GM06990 (cell line): ENCODE measurements around the gene ABHD10.

Experiments used
- DNase-seq: peaks from one replicate; pipeline ENCODE4 v3.0.0-alpha.2; 2011; ENCODE audit not compliant: insufficient read length; ENCODE audit errors: extremely low read depth
- H3K27me3 ChIP-seq: replicated peaks from 2 replicates; pipeline ENCODE4 v1.6.0; 2011; ENCODE audit warnings: low read length; ENCODE audit not compliant: control insufficient read depth, insufficient read depth
- H3K36me3 ChIP-seq: 2 replicates; pipeline ENCODE4 v1.5.1; 2011; ENCODE audit warnings: low read length; ENCODE audit not compliant: control insufficient read depth, insufficient read depth
- H3K4me3 ChIP-seq: replicated peaks from 2 replicates; pipeline ENCODE4 v1.5.1; 2011; ENCODE audit warnings: low read depth, mild to moderate bottlenecking, control low read depth, low read length
- CTCF ChIP-seq: IDR thresholded peaks from 2 replicates; pipeline ENCODE4 v1.5.1; 2011; ENCODE audit warnings: low read length, control low read depth, mild to moderate bottlenecking, inconsistent platforms; ENCODE audit not compliant: insufficient read depth, poor library complexity, severe bottlenecking

The ABHD10 gene

GRCh38 chr3:112005091-112005672, 26.4 kb downstream of the ABHD10 start:
- Histone ChIP-seq H3K4me3 (no peak overlapping the region), H3K36me3 (no peaks in the 10 kb centered on the region), H3K27me3 (no peaks in the 10 kb centered on the region)
- TF ChIP-seq CTCF = no peak
- DNase-seq = no peak

GRCh38 chr3:112007633-112008032, 28.8 kb downstream of the ABHD10 start:
- Histone ChIP-seq H3K4me3 (no peak overlapping the region), H3K36me3 (no peaks in the 10 kb centered on the region), H3K27me3 (no peaks in the 10 kb centered on the region)
- DNase-seq = no peak
- TF ChIP-seq CTCF = no peak

GRCh38 chr3:112009670-112010069, 30.8 kb downstream of the ABHD10 start:
- no peak for TF ChIP-seq CTCF
- no peak overlapping the region for H3K4me3 ChIP-seq
- no peak for DNase-seq
- no peaks in the 10 kb centered on the region for H3K27me3 ChIP-seq
- no peaks in the 10 kb centered on the region for H3K36me3 ChIP-seq

- no peak for DNase-seq
- Histone ChIP-seq H3K27me3 (no peaks in the 10 kb centered on the region), H3K4me3 (no peak overlapping the region), H3K36me3 (no peaks in the 10 kb centered on the region)
- no peak for TF ChIP-seq CTCF
Measured at GRCh38 chr3:112010636-112011035, 31.8 kb downstream of the ABHD10 start.

GRCh38 chr3:112011376-112011940, 32.6 kb downstream of the ABHD10 start:
- TF ChIP-seq CTCF = no peak
- DNase-seq = no peak
- H3K27me3 ChIP-seq = no peaks in the 10 kb centered on the region

More at GRCh38 chr3:112011376-112011940, 32.6 kb downstream of the ABHD10 start:
- Histone ChIP-seq H3K4me3 (no peak overlapping the region), H3K36me3 (no peaks in the 10 kb centered on the region)
